H9 (cell line): ENCODE measurements around the gene TGFBI. TPM values are rescaled to one million over a fixed set of nuclear protein-coding genes. Genes with fewer than 3 reads are reported as not detected.

ENCODE experiments used
- DNase-seq: peaks from one replicate; pipeline ENCODE4 v3.0.0-alpha.2; 2017
- H2AFZ ChIP-seq: one replicate; pipeline ENCODE4 v1.6.1; 2013; ENCODE audit warnings: mild to moderate bottlenecking, low read length, control low read depth, moderate library complexity
- H2AK5ac ChIP-seq: 2 replicates; pipeline ENCODE4 v1.6.1; 2013; ENCODE audit warnings: low read length, control low read depth, mixed read lengths; ENCODE audit not compliant: insufficient read length
- H2BK120ac ChIP-seq: one replicate; pipeline ENCODE4 v1.6.1; 2013; ENCODE audit warnings: low read depth, mild to moderate bottlenecking, low read length, control low read depth, inconsistent platforms; ENCODE audit not compliant: poor library complexity, severe bottlenecking
- H2BK12ac ChIP-seq: 2 replicates; pipeline ENCODE4 v1.6.1; 2013; ENCODE audit warnings: low read length, control low read depth, mixed read lengths, low read depth; ENCODE audit not compliant: insufficient read length
- H2BK15ac ChIP-seq: 2 replicates; pipeline ENCODE4 v1.6.1; 2013; ENCODE audit warnings: low read depth, low read length, control low read depth
- H2BK20ac ChIP-seq: one replicate; pipeline ENCODE4 v1.6.1; 2013; ENCODE audit warnings: low read depth, mild to moderate bottlenecking, low read length, control low read depth, inconsistent platforms; ENCODE audit not compliant: poor library complexity, severe bottlenecking
- H2BK5ac ChIP-seq: 2 replicates; pipeline ENCODE4 v1.6.1; 2013; ENCODE audit warnings: low read length, control low read depth, mixed read lengths; ENCODE audit not compliant: insufficient read length
- H3K14ac ChIP-seq: 2 replicates; pipeline ENCODE4 v1.6.1; 2013; ENCODE audit warnings: low read length, control low read depth; ENCODE audit not compliant: insufficient read depth
- H3K18ac ChIP-seq: 2 replicates; pipeline ENCODE4 v1.6.1; 2013; ENCODE audit warnings: low read depth, mild to moderate bottlenecking, mixed read lengths, low read length, control low read depth; ENCODE audit not compliant: insufficient read length
- H3K23ac ChIP-seq: 2 replicates; pipeline ENCODE4 v1.6.1; 2013; ENCODE audit warnings: low read length, control low read depth, mixed read lengths, low read depth; ENCODE audit not compliant: insufficient read length
- H3K23me2 ChIP-seq: 2 replicates; pipeline ENCODE4 v1.6.1; 2013; ENCODE audit warnings: low read depth, mild to moderate bottlenecking, mixed read lengths, low read length, control low read depth; ENCODE audit not compliant: insufficient read length, poor library complexity, severe bottlenecking
- H3K27ac ChIP-seq: 2 replicates; pipeline ENCODE4 v1.5.1; 2013; ENCODE audit warnings: low read length, control low read depth, mixed read lengths, low read depth; ENCODE audit not compliant: insufficient read length
- H3K27me3 ChIP-seq: 2 replicates; pipeline ENCODE4 v1.6.1; 2013; ENCODE audit warnings: low read length, control low read depth, inconsistent platforms; ENCODE audit not compliant: insufficient read depth
- H3K4ac ChIP-seq: 2 replicates; pipeline ENCODE4 v1.6.1; 2013; ENCODE audit warnings: low read depth, mild to moderate bottlenecking, control low read depth, inconsistent platforms, low read length, moderate library complexity
- H3K4me1 ChIP-seq: 2 replicates; pipeline ENCODE4 v1.6.1; 2013; ENCODE audit warnings: low read length, control low read depth, inconsistent platforms; ENCODE audit not compliant: insufficient read depth
- H3K4me2 ChIP-seq: 2 replicates; pipeline ENCODE4 v1.6.1; 2013; ENCODE audit warnings: low read length, control low read depth, mixed read lengths; ENCODE audit not compliant: insufficient read length, insufficient read depth
- H3K56ac ChIP-seq: 2 replicates; pipeline ENCODE4 v1.6.1; 2013; ENCODE audit warnings: low read depth, mild to moderate bottlenecking, mixed read lengths, low read length, control low read depth; ENCODE audit not compliant: insufficient read length
- H3K79me1 ChIP-seq: 2 replicates; pipeline ENCODE4 v1.6.1; 2013; ENCODE audit warnings: low read depth, mild to moderate bottlenecking, moderate library complexity, low read length, control low read depth, inconsistent platforms; ENCODE audit not compliant: insufficient read depth, poor library complexity, severe bottlenecking
- H3K79me2 ChIP-seq: 2 replicates; pipeline ENCODE4 v1.6.1; 2013; ENCODE audit warnings: low read length, control low read depth, inconsistent platforms; ENCODE audit not compliant: insufficient read depth
- H3K9ac ChIP-seq: 2 replicates; pipeline ENCODE4 v1.6.1; 2013; ENCODE audit warnings: low read length, control low read depth, mixed read lengths; ENCODE audit not compliant: insufficient read length; ENCODE audit errors: extremely low read depth
- H3K9me3 ChIP-seq: one replicate; pipeline ENCODE4 v1.6.1; 2013; ENCODE audit warnings: low read depth, low read length, inconsistent platforms; ENCODE audit not compliant: control insufficient read depth
- H3T11ph ChIP-seq: one replicate; pipeline ENCODE4 v1.6.1; 2013; ENCODE audit warnings: mild to moderate bottlenecking, low read length, control low read depth, inconsistent platforms
- H4K20me1 ChIP-seq: one replicate; pipeline ENCODE4 v1.6.1; 2013; ENCODE audit not compliant: control insufficient read depth, insufficient read length, insufficient read depth
- H4K5ac ChIP-seq: 2 replicates; pipeline ENCODE4 v1.6.1; 2013; ENCODE audit warnings: low read depth, mild to moderate bottlenecking, mixed read lengths, low read length, control low read depth; ENCODE audit not compliant: insufficient read length
- H4K8ac ChIP-seq: replicated peaks from 2 replicates; pipeline ENCODE4 v1.6.1; 2013; ENCODE audit warnings: low read length, control low read depth, mixed read lengths, low read depth; ENCODE audit not compliant: insufficient read length
- H4K91ac ChIP-seq: 2 replicates; pipeline ENCODE4 v1.6.1; 2013; ENCODE audit warnings: low read depth, mild to moderate bottlenecking, moderate library complexity, mixed read lengths, low read length, control low read depth; ENCODE audit not compliant: insufficient read length
- H3K27ac Mint-ChIP-seq, 3 experiments: 2 replicates in 2 of 3; 3 replicates in 1 of 3; pipeline ENCODE4 v1.8.0; 2020 to 2021; ENCODE audit warnings: mixed read lengths in 3 of 3, mild to moderate bottlenecking in 1 of 3, moderate library complexity in 1 of 3
- H3K27me3 Mint-ChIP-seq: 2 replicates; pipeline ENCODE4 v1.8.0; 2021; ENCODE audit warnings: low read depth, mild to moderate bottlenecking, moderate library complexity, mixed read lengths
- H3K36me3 Mint-ChIP-seq, 3 experiments: 2 replicates in 2 of 3; 3 replicates in 1 of 3; pipeline ENCODE4 v1.8.0; 2020 to 2021; ENCODE audit warnings: low read depth in 3 of 3, mixed read lengths in 3 of 3; ENCODE audit not compliant: insufficient read depth in 1 of 3
- H3K4me1 Mint-ChIP-seq, 2 experiments: 2 replicates each; pipeline ENCODE4 v1.8.0; 2020; ENCODE audit warnings: mixed read lengths in 2 of 2
- H3K4me3 Mint-ChIP-seq, 2 experiments: 2 replicates in 1 of 2; 3 replicates in 1 of 2; pipeline ENCODE4 v1.8.0; 2020 to 2021; ENCODE audit warnings: mild to moderate bottlenecking in 2 of 2, mixed read lengths in 2 of 2, moderate library complexity in 1 of 2
- H3K9me3 Mint-ChIP-seq, 2 experiments: 2 replicates in 1 of 2; 3 replicates in 1 of 2; pipeline ENCODE4 v1.8.0; 2020; ENCODE audit warnings: mild to moderate bottlenecking in 2 of 2, mixed read lengths in 2 of 2, moderate library complexity in 1 of 2
- WGBS: extraction: QIAGEN DNeasy Blood & Tissue Kit; methylation state at CpG from one replicate; pipeline ENCODE4 v1.1.7; 2013; ENCODE audit warnings: missing lambda C conversion rate, low lambda C conversion rate, mixed read lengths; ENCODE audit not compliant: insufficient read length; ENCODE audit errors: extremely low coverage; 5-methylcytosine and 5-hydroxymethylcytosine counted together
- total RNA-seq: library from RNA; stranded (reverse); gene quantifications from 2 replicates; pipeline ENCODE4 v1.2.1, GENCODE V29; 2021
- TF ChIP-seq, protein P1 (sequence below): fragments of 200-600 bp; sonication (generic); conservative IDR thresholded peaks from 3 replicates; pipeline ENCODE4 v1.8.0; 2021; ENCODE audit warnings: antibody characterized with exemption, mild to moderate bottlenecking

The TGFBI gene
- total RNA-seq, 1 experiment from 2014 or later: 4.7 TPM

DNA sequence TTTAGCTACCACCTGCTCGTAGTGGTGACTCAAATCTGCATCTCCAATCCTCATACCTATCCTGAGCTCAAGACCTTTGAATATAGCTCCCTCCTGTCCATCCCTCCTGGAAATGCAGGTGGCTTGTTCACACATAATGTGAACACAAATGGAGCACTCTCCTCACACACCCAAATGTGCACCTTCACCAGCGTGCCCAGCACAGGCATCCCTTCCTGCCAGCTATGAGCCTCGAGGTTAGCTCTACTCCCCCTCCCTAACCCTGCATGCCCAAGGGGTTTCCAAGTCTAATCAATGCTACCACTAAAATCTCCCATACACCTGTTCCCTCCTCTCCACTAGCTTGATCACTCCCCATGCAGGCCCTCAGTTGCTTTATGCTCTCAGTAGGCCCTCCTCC, 2.2 kb upstream of the TGFBI start:
- H2BK20ac ChIP-seq: no peak overlapping the region
- H3K36me3 Mint-ChIP-seq: no peaks in the 10 kb centered on the region
- peaks cover 80% of the 10 kb centered on the region for H3K27me3 Mint-ChIP-seq

More for the DNA sequence above, 2.2 kb upstream of the TGFBI start:
- no peak overlapping the region for H3K27ac ChIP-seq
- H3K14ac ChIP-seq: no peak overlapping the region
- H4K20me1 ChIP-seq: no peaks in the 10 kb centered on the region
- no peak overlapping the region for H2AFZ ChIP-seq
- no peak overlapping the region for H3K4ac ChIP-seq
- H3K79me1 ChIP-seq: no peaks in the 10 kb centered on the region
- no peaks in the 10 kb centered on the region for H3K79me2 ChIP-seq
- Mint-ChIP-seq H3K4me3 (no peak overlapping the region), H3K4me1 (peaks cover 0 to 16% of the 10 kb centered on the region in 2 experiments; a peak in 1 of 4 replicates), H3K9me3 (no peaks in the 10 kb centered on the region), H3K27ac (no peak overlapping the region)
- no peak overlapping the region for H2BK5ac ChIP-seq
- H3K9me3 ChIP-seq: no peaks in the 10 kb centered on the region
- H3T11ph ChIP-seq: no peak overlapping the region
- no peak overlapping the region for H3K18ac ChIP-seq
- H3K4me2 ChIP-seq: no peak overlapping the region
- H3K23ac ChIP-seq: no peak overlapping the region
- no peak overlapping the region for H2BK12ac ChIP-seq
- TF ChIP-seq, protein P1, sequence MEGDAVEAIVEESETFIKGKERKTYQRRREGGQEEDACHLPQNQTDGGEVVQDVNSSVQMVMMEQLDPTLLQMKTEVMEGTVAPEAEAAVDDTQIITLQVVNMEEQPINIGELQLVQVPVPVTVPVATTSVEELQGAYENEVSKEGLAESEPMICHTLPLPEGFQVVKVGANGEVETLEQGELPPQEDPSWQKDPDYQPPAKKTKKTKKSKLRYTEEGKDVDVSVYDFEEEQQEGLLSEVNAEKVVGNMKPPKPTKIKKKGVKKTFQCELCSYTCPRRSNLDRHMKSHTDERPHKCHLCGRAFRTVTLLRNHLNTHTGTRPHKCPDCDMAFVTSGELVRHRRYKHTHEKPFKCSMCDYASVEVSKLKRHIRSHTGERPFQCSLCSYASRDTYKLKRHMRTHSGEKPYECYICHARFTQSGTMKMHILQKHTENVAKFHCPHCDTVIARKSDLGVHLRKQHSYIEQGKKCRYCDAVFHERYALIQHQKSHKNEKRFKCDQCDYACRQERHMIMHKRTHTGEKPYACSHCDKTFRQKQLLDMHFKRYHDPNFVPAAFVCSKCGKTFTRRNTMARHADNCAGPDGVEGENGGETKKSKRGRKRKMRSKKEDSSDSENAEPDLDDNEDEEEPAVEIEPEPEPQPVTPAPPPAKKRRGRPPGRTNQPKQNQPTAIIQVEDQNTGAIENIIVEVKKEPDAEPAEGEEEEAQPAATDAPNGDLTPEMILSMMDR: no peak
- H3K23me2 ChIP-seq: peaks cover 3% of the 10 kb centered on the region
- no peak overlapping the region for H2AK5ac ChIP-seq
- no peak overlapping the region for H4K8ac ChIP-seq
- no peak overlapping the region for H4K91ac ChIP-seq
- H3K56ac ChIP-seq: no peak overlapping the region
- H4K5ac ChIP-seq: no peak overlapping the region
- H2BK120ac ChIP-seq: no peak overlapping the region
- H3K4me1 ChIP-seq: no peaks in the 10 kb centered on the region
- H2BK15ac ChIP-seq: no peak overlapping the region
- no CpG with 5 or more reads among the region's 3 CpGs for WGBS
- DNase-seq: peak; percentile 10
- no peak overlapping the region for H3K9ac ChIP-seq
- H3K27me3 ChIP-seq: peaks cover 18% of the 10 kb centered on the region; the same call in 1 of the 2 replicates
